ENCODE data around the gene USP6NL. TPM values are rescaled to one million over a fixed set of nuclear protein-coding genes. Genes with fewer than 3 reads are reported as not detected.

USP6NL gene
- total and polyA plus RNA-seq, 9 of the 15 experiments (the other 6 are each of a cell fraction or from before 2014, with no cell fraction given) = 3.2 to 26.6 (median 19.8) TPM

DNA sequence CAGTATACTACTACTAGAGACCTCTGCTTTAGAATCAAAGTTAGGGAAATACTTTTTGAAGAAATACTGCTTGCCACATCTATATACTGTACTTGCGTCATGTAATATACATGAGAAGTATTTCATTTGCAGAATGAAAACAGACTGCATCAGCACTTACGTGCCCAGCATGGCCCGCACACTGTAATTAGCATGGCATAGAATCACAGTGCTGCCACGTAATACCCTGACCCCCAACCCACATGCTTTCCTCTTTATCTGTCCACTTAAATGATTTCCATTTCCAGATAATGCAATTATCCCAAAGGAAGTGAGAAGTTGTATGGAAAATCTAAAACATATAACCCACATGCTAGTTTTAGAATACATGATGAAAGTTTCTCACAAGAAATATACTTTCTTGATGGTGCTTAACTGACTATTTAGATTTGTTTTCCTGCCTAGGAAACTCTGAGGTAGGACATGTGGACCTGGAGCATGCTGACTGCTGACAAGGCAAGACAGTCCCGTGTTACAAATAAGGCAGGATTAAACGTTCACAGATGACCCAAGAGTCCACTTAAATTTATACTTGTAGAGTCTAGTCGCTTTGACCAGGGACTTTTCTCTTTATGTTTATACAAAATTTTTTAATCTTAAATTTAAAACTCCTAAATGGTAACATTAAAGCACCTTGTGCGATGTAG lies 12.6 kb downstream of the USP6NL start (continued):
- TF ChIP-seq, protein P1, sequence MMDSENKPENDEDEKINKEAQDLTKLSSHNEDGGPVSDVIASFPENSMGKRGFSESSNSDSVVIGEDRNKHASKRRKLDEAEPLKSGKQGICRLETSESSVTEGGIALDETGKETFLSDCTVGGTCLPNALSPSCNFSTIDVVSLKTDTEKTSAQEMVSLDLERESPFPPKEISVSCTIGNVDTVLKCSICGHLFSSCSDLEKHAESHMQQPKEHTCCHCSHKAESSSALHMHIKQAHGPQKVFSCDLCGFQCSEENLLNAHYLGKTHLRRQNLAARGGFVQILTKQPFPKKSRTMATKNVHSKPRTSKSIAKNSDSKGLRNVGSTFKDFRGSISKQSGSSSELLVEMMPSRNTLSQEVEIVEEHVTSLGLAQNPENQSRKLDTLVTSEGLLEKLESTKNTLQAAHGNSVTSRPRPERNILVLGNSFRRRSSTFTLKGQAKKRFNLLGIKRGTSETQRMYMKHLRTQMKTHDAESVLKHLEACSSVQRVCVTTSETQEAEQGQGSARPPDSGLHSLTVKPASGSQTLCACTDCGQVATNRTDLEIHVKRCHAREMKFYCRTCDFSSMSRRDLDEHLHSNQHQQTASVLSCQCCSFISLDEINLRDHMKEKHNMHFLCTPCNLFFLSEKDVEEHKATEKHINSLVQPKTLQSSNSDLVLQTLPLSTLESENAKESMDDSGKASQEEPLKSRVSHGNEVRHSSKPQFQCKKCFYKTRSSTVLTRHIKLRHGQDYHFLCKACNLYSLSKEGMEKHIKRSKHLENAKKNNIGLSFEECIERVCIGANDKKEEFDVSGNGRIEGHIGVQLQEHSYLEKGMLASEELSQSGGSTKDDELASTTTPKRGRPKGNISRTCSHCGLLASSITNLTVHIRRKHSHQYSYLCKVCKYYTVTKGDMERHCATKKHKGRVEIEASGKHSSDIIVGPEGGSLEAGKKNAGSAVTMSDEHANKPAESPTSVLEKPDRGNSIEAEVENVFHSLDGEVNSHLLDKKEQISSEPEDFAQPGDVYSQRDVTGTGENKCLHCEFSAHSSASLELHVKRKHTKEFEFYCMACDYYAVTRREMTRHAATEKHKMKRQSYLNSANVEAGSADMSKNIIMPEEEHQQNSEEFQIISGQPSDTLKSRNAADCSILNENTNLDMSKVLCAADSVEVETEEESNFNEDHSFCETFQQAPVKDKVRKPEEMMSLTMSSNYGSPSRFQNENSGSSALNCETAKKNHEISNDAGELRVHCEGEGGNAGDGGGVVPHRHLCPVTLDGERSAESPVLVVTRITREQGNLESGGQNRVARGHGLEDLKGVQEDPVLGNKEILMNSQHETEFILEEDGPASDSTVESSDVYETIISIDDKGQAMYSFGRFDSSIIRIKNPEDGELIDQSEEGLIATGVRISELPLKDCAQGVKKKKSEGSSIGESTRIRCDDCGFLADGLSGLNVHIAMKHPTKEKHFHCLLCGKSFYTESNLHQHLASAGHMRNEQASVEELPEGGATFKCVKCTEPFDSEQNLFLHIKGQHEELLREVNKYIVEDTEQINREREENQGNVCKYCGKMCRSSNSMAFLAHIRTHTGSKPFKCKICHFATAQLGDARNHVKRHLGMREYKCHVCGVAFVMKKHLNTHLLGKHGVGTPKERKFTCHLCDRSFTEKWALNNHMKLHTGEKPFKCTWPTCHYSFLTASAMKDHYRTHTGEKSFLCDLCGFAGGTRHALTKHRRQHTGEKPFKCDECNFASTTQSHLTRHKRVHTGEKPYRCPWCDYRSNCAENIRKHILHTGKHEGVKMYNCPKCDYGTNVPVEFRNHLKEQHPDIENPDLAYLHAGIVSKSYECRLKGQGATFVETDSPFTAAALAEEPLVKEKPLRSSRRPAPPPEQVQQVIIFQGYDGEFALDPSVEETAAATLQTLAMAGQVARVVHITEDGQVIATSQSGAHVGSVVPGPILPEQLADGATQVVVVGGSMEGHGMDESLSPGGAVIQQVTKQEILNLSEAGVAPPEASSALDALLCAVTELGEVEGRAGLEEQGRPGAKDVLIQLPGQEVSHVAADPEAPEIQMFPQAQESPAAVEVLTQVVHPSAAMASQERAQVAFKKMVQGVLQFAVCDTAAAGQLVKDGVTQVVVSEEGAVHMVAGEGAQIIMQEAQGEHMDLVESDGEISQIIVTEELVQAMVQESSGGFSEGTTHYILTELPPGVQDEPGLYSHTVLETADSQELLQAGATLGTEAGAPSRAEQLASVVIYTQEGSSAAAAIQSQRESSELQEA (IDR thresholded peaks at IDR 0.05; ENCODE audit: low read depth) = no peak
- TF ChIP-seq CHD4 (IDR thresholded peaks at IDR 0.05; ENCODE audit: insufficient read depth, insufficient replicate concordance, low read depth, low read length, poor library complexity, severe bottlenecking) (no peak), DPF2 (IDR thresholded peaks at IDR 0.05) (no peak), ZNF436 (CRISPR knock-in tag; IDR thresholded peaks at IDR 0.05) (no peak), PYGO2 (tag; IDR thresholded peaks at IDR 0.05) (no peak)
- TF ChIP-seq, protein P2, sequence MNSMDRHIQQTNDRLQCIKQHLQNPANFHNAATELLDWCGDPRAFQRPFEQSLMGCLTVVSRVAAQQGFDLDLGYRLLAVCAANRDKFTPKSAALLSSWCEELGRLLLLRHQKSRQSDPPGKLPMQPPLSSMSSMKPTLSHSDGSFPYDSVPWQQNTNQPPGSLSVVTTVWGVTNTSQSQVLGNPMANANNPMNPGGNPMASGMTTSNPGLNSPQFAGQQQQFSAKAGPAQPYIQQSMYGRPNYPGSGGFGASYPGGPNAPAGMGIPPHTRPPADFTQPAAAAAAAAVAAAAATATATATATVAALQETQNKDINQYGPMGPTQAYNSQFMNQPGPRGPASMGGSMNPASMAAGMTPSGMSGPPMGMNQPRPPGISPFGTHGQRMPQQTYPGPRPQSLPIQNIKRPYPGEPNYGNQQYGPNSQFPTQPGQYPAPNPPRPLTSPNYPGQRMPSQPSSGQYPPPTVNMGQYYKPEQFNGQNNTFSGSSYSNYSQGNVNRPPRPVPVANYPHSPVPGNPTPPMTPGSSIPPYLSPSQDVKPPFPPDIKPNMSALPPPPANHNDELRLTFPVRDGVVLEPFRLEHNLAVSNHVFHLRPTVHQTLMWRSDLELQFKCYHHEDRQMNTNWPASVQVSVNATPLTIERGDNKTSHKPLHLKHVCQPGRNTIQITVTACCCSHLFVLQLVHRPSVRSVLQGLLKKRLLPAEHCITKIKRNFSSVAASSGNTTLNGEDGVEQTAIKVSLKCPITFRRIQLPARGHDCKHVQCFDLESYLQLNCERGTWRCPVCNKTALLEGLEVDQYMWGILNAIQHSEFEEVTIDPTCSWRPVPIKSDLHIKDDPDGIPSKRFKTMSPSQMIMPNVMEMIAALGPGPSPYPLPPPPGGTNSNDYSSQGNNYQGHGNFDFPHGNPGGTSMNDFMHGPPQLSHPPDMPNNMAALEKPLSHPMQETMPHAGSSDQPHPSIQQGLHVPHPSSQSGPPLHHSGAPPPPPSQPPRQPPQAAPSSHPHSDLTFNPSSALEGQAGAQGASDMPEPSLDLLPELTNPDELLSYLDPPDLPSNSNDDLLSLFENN (IDR thresholded peaks at IDR 0.05; ENCODE audit: low read depth in 2 of 2, low read length in 2 of 2) = no peak
